Epidermal melanocyte (primary cell): ENCODE results near the gene GLO1.

Experiments
- DNase-seq: peaks from one replicate; pipeline ENCODE4 v3.0.0; 2011; ENCODE audit warnings: low spot score; ENCODE audit not compliant: insufficient read length

GLO1 gene

GRCh38 chr6:38671885-38672467, 31.0 kb downstream of the GLO1 start:
- peak; percentile 62 for DNase-seq

GRCh38 chr6:38658418-38659167, 44.4 kb downstream of the GLO1 start:
- DNase-seq: no peak

- DNase-seq: no peak
These were observed 46.0 kb downstream of the GLO1 start for GRCh38 chr6:38656896-38657295.

GRCh38 chr6:38654263-38654662, 48.7 kb downstream of the GLO1 start:
- no peak for DNase-seq

- no peak for DNase-seq
These were observed 51.7 kb downstream of the GLO1 start for GRCh38 chr6:38651121-38651784.

GRCh38 chr6:38650207-38650752, 52.7 kb downstream of the GLO1 start:
- no peak for DNase-seq

GRCh38 chr6:38649744-38650143, 53.2 kb downstream of the GLO1 start:
- no peak for DNase-seq

GRCh38 chr6:38648629-38649028, 54.3 kb downstream of the GLO1 start:
- no peak for DNase-seq

- no peak for DNase-seq
These were observed 56.6 kb downstream of the GLO1 start for GRCh38 chr6:38646166-38646878.

- DNase-seq: no peak
These were observed 58.0 kb downstream of the GLO1 start for GRCh38 chr6:38644951-38645350.

- DNase-seq: no peak
These were observed 62.6 kb downstream of the GLO1 start for GRCh38 chr6:38640216-38640909.

- peak; percentile 73 for DNase-seq
These were observed 63.3 kb downstream of the GLO1 start, which contains the start of gene BTBD9 for GRCh38 chr6:38639498-38640215. TSS of gene BTBD9 (minus strand) at chr6:38639929.

- DNase-seq: peak; percentile 33
These were observed 63.9 kb downstream of the GLO1 start for GRCh38 chr6:38638941-38639497.

- no peak for DNase-seq
These were observed 65.2 kb downstream of the GLO1 start for GRCh38 chr6:38637756-38638155.

GRCh38 chr6:38636027-38636426, 66.9 kb downstream of the GLO1 start:
- no peak for DNase-seq

GRCh38 chr6:38634518-38634917, 68.4 kb downstream of the GLO1 start:
- no peak for DNase-seq

- DNase-seq: no peak
These were observed 70.5 kb downstream of the GLO1 start for GRCh38 chr6:38632490-38632889.

- DNase-seq: no peak
These were observed 71.7 kb downstream of the GLO1 start for GRCh38 chr6:38631186-38631783.
